Neural cell (in vitro differentiated cells): ENCODE results near the gene CNN3. TPM values are rescaled to one million over a fixed set of nuclear protein-coding genes. Genes with fewer than 3 reads are reported as not detected.

Source experiments
- H2AFZ ChIP-seq: fragments of 200-600, 300-800 bp; sonication (generic), shearing (Covaris generic); 2 replicates; pipeline ENCODE4 v1.6.0; 2014; ENCODE audit warnings: low read depth, mild to moderate bottlenecking, antibody characterized with exemption, low read length, moderate library complexity
- H3F3A ChIP-seq: fragments of 200-600 bp; shearing (Covaris generic); 2 replicates; pipeline ENCODE4 v1.6.1; 2016; ENCODE audit warnings: mild to moderate bottlenecking, moderate library complexity, mixed read lengths, antibody characterized with exemption, low read length; ENCODE audit not compliant: insufficient read depth, poor library complexity, severe bottlenecking
- H3K27ac ChIP-seq: fragments of 200-600, 300-800 bp; sonication (generic), shearing (Covaris generic); 2 replicates; pipeline ENCODE4 v1.5.1; 2014; ENCODE audit warnings: mild to moderate bottlenecking, low read length, moderate library complexity
- H3K27me3 ChIP-seq: fragments of 300-800, 200-600 bp; sonication (generic), shearing (Covaris generic); 2 replicates; pipeline ENCODE4 v1.6.0; 2014; ENCODE audit warnings: mild to moderate bottlenecking, low read depth, low read length, moderate library complexity; ENCODE audit not compliant: insufficient read depth
- H3K36me3 ChIP-seq: fragments of 300-800, 200-600 bp; sonication (generic), shearing (Covaris generic); 2 replicates; pipeline ENCODE4 v1.5.1; 2014; ENCODE audit warnings: mild to moderate bottlenecking, antibody characterized with exemption, low read length, moderate library complexity; ENCODE audit not compliant: insufficient read depth
- H3K4me2 ChIP-seq: fragments of 300-800, 200-600 bp; sonication (generic), shearing (Covaris generic); 2 replicates; pipeline ENCODE4 v1.6.0; 2014; ENCODE audit warnings: mild to moderate bottlenecking, low read length
- H3K4me3 ChIP-seq: fragments of 300-800, 200-600 bp; sonication (generic), shearing (Covaris generic); 2 replicates; pipeline ENCODE4 v1.5.1; 2014; ENCODE audit warnings: mild to moderate bottlenecking, low read length, moderate library complexity
- H3K79me2 ChIP-seq: fragments of 200-600 bp; shearing (Covaris generic); replicated peaks from 2 replicates; pipeline ENCODE4 v1.6.0; 2014; ENCODE audit warnings: mild to moderate bottlenecking, low read length, moderate library complexity; ENCODE audit not compliant: insufficient read depth
- H3K9ac ChIP-seq: fragments of 300-800, 200-600 bp; sonication (generic), shearing (Covaris generic); 2 replicates; pipeline ENCODE4 v1.6.1; 2016; ENCODE audit warnings: mild to moderate bottlenecking, low read length, mixed read lengths
- H3K9me2 ChIP-seq: fragments of 200-600 bp; shearing (Covaris generic); 2 replicates; pipeline ENCODE4 v1.6.1; 2016; ENCODE audit warnings: mild to moderate bottlenecking, low read length, mixed read lengths; ENCODE audit not compliant: insufficient read depth
- H3K9me3 ChIP-seq: fragments of 200-600, 300-800 bp; sonication (generic), shearing (Covaris generic); 2 replicates; pipeline ENCODE4 v1.6.1; 2016; ENCODE audit warnings: mild to moderate bottlenecking, mixed run types, low read length, moderate library complexity, mixed read lengths
- H4K20me1 ChIP-seq: fragments of 200-600 bp; shearing (Covaris generic); 2 replicates; pipeline ENCODE4 v1.6.1; 2016; ENCODE audit warnings: mild to moderate bottlenecking, mixed run types; ENCODE audit not compliant: insufficient read depth
- CTCF ChIP-seq: fragments of 450-650 bp; IDR thresholded peaks from 2 replicates; pipeline ENCODE4 v1.5.1; 2014; ENCODE audit warnings: antibody characterized with exemption, mild to moderate bottlenecking, moderate library complexity; ENCODE audit not compliant: poor library complexity, severe bottlenecking
- EP300 ChIP-seq: fragments of 450-650 bp; conservative IDR thresholded peaks from 2 replicates; pipeline ENCODE4 v1.6.1; 2014; ENCODE audit warnings: antibody characterized with exemption, mild to moderate bottlenecking, moderate library complexity; ENCODE audit not compliant: poor library complexity, severe bottlenecking
- EZH2 ChIP-seq: fragments of 200-600, 300-800 bp; shearing (Covaris generic), sonication (generic); IDR thresholded peaks from 2 replicates; pipeline ENCODE4 v1.6.1; 2014; ENCODE audit warnings: antibody characterized with exemption, low read length, borderline replicate concordance, mild to moderate bottlenecking; ENCODE audit not compliant: insufficient read depth, poor library complexity, severe bottlenecking
- MXI1 ChIP-seq: fragments of 450-650 bp; conservative IDR thresholded peaks from 2 replicates; pipeline ENCODE4 v1.6.1; 2014; ENCODE audit warnings: antibody characterized with exemption, mild to moderate bottlenecking; ENCODE audit not compliant: poor library complexity, severe bottlenecking
- POLR2AphosphoS5 ChIP-seq: IDR thresholded peaks from 2 replicates; pipeline ENCODE4 v1.6.1; 2012
- RAD21 ChIP-seq: fragments of 450-650 bp; conservative IDR thresholded peaks from 2 replicates; pipeline ENCODE4 v1.6.1; 2014; ENCODE audit warnings: antibody characterized with exemption, mild to moderate bottlenecking, moderate library complexity
- REST ChIP-seq: IDR thresholded peaks from 2 replicates; pipeline ENCODE4 v1.6.1; 2012; ENCODE audit warnings: borderline replicate concordance
- SMC3 ChIP-seq: fragments of 450-650 bp; conservative IDR thresholded peaks from 2 replicates; pipeline ENCODE4 v1.6.1; 2014; ENCODE audit warnings: antibody characterized with exemption, mild to moderate bottlenecking, moderate library complexity; ENCODE audit not compliant: poor library complexity
- TAF1 ChIP-seq: IDR thresholded peaks from 2 replicates; pipeline ENCODE4 v1.6.1; 2012; ENCODE audit warnings: low read depth
- polyA plus RNA-seq: library from polyadenylated mRNA; depleted of rRNA; stranded (reverse); fragments of >200 nt; gene quantifications from 2 replicates; pipeline ENCODE4 v1.2.3, GENCODE V29; 2014

The CNN3 gene
- polyA plus RNA-seq, 1 donor from 2014 or later = 106 TPM

- Histone ChIP-seq H3K27ac (no peak overlapping the region), H3F3A (no peaks in the 10 kb centered on the region), H3K9ac (no peak overlapping the region), H3K9me3 (no peaks in the 10 kb centered on the region), H2AFZ (no peak overlapping the region), H3K36me3 (no peaks in the 10 kb centered on the region), H3K4me3 (no peak overlapping the region), H3K79me2 (peaks cover 73% of the 10 kb centered on the region), H3K4me2 (no peak overlapping the region), H3K27me3 (no peaks in the 10 kb centered on the region), H4K20me1 (no peaks in the 10 kb centered on the region), H3K9me2 (no peaks in the 10 kb centered on the region)
- TF ChIP-seq EZH2 = no peak
- no peak for TF ChIP-seq MXI1
- no peak for TF ChIP-seq REST
- TF ChIP-seq RAD21 = no peak
- no peak for TF ChIP-seq SMC3
- TF ChIP-seq TAF1 = no peak
- TF ChIP-seq EP300 = no peak
- no peak for TF ChIP-seq CTCF
Measured at GRCh38 chr1:94907136-94907535, 19.8 kb downstream of the CNN3 start.

DNA sequence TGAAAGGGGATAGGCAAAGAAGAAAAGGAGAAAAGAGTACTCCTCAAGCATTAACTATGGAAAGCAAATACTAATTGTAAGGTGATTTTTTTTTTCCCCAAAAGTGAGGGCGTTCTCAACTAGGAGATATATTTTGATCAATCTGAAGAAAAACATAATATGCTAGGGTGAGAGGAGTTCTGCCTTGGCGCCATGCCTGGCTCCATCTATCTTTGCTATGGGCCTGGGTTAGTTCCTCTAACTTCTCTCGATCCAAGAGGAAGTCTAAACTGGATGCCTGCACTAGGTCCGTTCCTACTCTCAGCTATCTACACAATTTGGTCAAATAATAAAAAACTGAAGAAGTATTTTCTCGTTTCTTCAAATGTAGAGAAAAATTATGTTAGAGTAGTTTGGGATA, 20.5 kb downstream of the CNN3 start:
- Histone ChIP-seq H3K4me2 (no peak overlapping the region), H3K9ac (no peak overlapping the region), H3K36me3 (no peaks in the 10 kb centered on the region), H3K9me3 (no peaks in the 10 kb centered on the region), H3K4me3 (no peak overlapping the region), H3K9me2 (no peaks in the 10 kb centered on the region), H4K20me1 (no peaks in the 10 kb centered on the region), H2AFZ (no peak overlapping the region), H3F3A (no peaks in the 10 kb centered on the region), H3K27me3 (no peaks in the 10 kb centered on the region), H3K79me2 (peaks cover 69% of the 10 kb centered on the region), H3K27ac (no peak overlapping the region)
- TF ChIP-seq POLR2AphosphoS5 (no peak), RAD21 (no peak), TAF1 (no peak), SMC3 (no peak), EP300 (no peak), EZH2 (no peak), CTCF (no peak), MXI1 (no peak), REST (no peak)
